SK-N-SH treated with all-trans-retinoic acid at 6 μM for 48 hours (cell line): Measurements from ENCODE around the gene CRTC3.

Source experiments
- ARNTL ChIP-seq: fragments of 450-650 bp; formaldehyde crosslinking; IDR thresholded peaks from 2 replicates; pipeline ENCODE4 v1.5.0; 2020; ENCODE audit warnings: low read depth, mild to moderate bottlenecking, moderate library complexity, borderline replicate concordance
- PATZ1 ChIP-seq: fragments of 250-450 bp; sonication (Bioruptor Pico); IDR thresholded peaks from 2 replicates; pipeline ENCODE4 v1.8.0; 2020; ENCODE audit warnings: mild to moderate bottlenecking, moderate library complexity, borderline replicate concordance
- POU6F1 ChIP-seq: fragments of 250-450 bp; sonication (Bioruptor Pico); IDR thresholded peaks from 2 replicates; pipeline ENCODE4 v1.8.0; 2021; ENCODE audit warnings: low read depth, mild to moderate bottlenecking, moderate library complexity, borderline replicate concordance
- PPARA ChIP-seq: fragments of 250-450 bp; sonication (Bioruptor Pico); IDR thresholded peaks from 2 replicates; pipeline ENCODE4 v1.5.0; 2020; ENCODE audit warnings: mild to moderate bottlenecking, borderline replicate concordance
- RARB ChIP-seq: fragments of 250-450 bp; sonication (Bioruptor Pico); IDR thresholded peaks from 2 replicates; pipeline ENCODE4 v1.8.0; 2021; ENCODE audit warnings: mild to moderate bottlenecking, moderate library complexity
- SNAI2 ChIP-seq: fragments of 250-450 bp; sonication (Bioruptor Pico); IDR thresholded peaks from 2 replicates; pipeline ENCODE4 v1.5.0; 2020; ENCODE audit warnings: mild to moderate bottlenecking, moderate library complexity
- TSHZ2 ChIP-seq: fragments of 250-450 bp; sonication (Bioruptor Pico); IDR thresholded peaks from 2 replicates; pipeline ENCODE4 v1.5.0; 2020; ENCODE audit warnings: mild to moderate bottlenecking, moderate library complexity
- ZNF565 ChIP-seq: fragments of 450-650 bp; formaldehyde crosslinking; conservative IDR thresholded peaks from 2 replicates; pipeline ENCODE4 v1.5.0; 2020; ENCODE audit warnings: low read depth, mild to moderate bottlenecking, moderate library complexity
- ZNF70 ChIP-seq: fragments of 450-650 bp; formaldehyde crosslinking; IDR thresholded peaks from 2 replicates; pipeline ENCODE4 v1.5.0; 2020; ENCODE audit warnings: mild to moderate bottlenecking, moderate library complexity

- no peak for TF ChIP-seq PPARA (CRISPR knock-in tag)
- TF ChIP-seq RARB (CRISPR knock-in tag), result no peak
- no peak for TF ChIP-seq ZNF70
- TF ChIP-seq TSHZ2 (CRISPR knock-in tag), result no peak
- TF ChIP-seq POU6F1 (CRISPR knock-in tag), result no peak
- TF ChIP-seq PATZ1, result no peak
- TF ChIP-seq ARNTL (CRISPR knock-in tag), result no peak
- no peak for TF ChIP-seq ZNF565 (CRISPR knock-in tag)
- no peak for TF ChIP-seq SNAI2 (CRISPR knock-in tag)
Observed at GRCh38 chr15:90483012-90483307, 46.8 kb upstream of the CRTC3 start.
